GM21360 (cell line): ENCODE measurements around the gene RNU2-1.
"Not testable (repeated sequence)": the region's sequence is repeated elsewhere in the genome, so short reads cannot be mapped to it uniquely, and the experiment has no call there.

ENCODE experiments used
- ATAC-seq: cut with Tn5 transposase; IDR thresholded peaks from one replicate; pipeline ENCODE4 v1.9.1; 2021; ENCODE audit warnings: mild to moderate bottlenecking, moderate library complexity; ENCODE audit not compliant: unreplicated experiment

RNU2-1 gene

DNA sequence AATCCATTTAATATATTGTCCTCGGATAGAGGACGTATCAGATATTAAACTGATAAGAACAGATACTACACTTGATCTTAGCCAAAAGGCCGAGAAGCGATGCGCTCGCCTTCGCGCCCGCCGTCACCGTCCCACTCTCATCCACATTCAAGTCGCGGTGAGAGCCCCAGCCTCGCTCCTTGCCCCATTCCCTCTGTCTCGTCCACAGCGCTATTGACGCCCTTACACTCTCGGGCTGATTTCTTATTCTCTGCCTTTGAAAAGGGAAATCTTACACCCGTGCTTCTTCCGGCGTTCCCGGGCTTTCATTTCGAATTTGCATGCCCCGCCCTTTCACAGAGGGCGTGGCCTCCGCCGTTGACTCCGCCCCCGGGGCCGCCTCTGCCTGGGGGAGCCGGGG is at the start of gene RNU2-1:
Gene RNU2-1, minus strand, starts transcription at position 101 of the 400 bp plus-strand sequence.
- ATAC-seq = not testable (repeated sequence)

DNA sequence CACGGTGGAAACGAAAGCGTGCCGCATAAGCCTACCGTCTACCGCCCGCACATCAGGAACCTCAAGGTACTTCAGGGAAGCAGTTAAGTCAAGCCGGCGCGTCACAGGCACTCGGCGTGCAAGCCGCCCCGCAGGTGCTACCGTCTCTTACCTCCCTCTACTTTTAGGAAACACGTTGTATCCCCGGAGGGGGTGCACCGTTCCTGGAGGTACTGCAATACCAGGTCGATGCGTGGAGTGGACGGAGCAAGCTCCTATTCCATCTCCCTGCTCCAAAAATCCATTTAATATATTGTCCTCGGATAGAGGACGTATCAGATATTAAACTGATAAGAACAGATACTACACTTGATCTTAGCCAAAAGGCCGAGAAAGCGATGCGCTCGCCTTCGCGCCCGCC is 39.1 kb upstream of the RNU2-1 start:
- ATAC-seq = not testable (repeated sequence)

- not testable (repeated sequence) for ATAC-seq
Observed at GRCh38 chr17:43272483-43272882, 38.7 kb upstream of the RNU2-1 start.

GRCh38 chr17:43270552-43271504 is 37.1 kb upstream of the RNU2-1 start:
- ATAC-seq = not testable (repeated sequence)

- ATAC-seq = not testable (repeated sequence)
Observed at GRCh38 chr17:43246456-43246855, 12.7 kb upstream of the RNU2-1 start.

GRCh38 chr17:43240596-43241352 is 7.0 kb upstream of the RNU2-1 start:
- not testable (repeated sequence) for ATAC-seq

GRCh38 chr17:43239597-43239996 is 5.8 kb upstream of the RNU2-1 start:
- not testable (repeated sequence) for ATAC-seq

DNA sequence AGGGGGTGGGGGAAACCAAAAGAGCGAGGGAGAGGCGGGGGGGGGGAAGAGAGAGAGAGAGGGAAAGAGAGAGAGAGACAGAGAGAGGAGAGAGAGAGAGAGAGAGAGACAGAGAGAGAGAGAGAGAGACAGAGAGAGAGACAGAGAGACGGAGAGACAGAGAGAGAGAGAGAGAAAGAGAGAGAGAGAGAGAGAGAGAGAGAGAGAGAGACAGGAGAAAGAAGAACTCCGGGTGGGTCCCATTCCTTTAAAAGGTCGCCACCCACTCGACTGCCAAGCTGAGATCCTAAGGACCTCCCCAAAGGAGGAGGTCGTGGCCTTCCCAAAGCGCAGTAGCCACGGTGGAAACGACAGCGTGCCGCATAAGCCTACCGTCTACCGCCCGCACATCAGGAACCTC is 514 bp downstream of the RNU2-1 start:
- not testable (repeated sequence) for ATAC-seq

DNA sequence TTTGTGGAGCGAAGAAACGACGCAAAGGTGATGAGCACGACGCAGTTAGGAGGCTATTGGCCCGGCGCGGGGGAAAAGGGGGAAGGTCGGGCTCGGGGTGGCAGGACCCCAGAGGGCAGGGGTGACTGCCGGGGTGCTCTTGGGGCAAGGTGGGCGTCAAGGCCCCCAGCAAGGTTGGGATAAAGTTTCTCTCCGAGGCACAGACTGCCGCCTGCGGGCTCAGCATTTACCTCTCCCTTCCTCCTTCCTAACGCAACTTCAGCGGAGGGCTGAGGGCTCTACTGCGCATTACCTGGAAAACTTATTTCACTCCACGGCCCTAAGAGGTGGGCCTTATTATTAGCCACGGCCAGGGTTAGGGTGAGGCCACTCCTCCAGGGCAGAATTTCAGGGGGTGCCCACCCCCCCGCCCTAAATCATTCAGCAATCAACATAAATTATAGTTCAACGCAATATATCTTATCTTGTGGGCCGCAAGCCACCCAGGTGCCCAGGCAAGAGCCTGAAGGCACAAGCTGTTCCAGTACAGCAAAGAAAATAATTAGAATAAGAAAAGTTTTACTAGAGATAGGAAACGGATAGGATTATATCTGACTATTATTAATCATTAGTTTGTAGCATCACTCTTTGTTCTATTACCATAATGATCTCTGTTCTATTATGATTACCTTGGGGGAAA is 1.6 kb downstream of the RNU2-1 start:
- not testable (repeated sequence) for ATAC-seq

- ATAC-seq = not testable (repeated sequence)
Observed at GRCh38 chr17:43231205-43232020, 2.4 kb downstream of the RNU2-1 start.

- not testable (repeated sequence) for ATAC-seq
Observed at GRCh38 chr17:43228020-43228782, 5.6 kb downstream of the RNU2-1 start, which contains the start of gene CCDC200. Gene CCDC200, minus strand, starts transcription at chr17:43228623. Its CDS starts 69 bp downstream, at chr17:43228554.

DNA sequence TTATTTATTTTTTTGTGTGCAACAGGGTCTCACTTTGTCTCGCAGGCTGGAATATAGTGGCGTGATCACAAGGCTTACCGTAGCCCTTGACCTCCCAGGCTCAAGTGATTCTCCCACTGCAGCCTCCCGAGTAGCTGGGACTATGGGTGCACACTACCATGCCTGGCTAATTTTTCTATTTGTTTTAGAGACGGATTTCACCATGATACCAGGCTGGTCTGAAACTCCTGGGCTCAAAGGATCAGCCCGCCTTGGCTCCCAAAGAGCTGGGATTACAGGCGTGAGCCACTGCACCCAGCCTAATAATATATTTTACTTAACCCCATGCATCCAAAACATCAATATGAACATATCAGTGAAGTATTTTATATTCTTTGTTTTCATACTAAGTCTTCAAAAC is 7.4 kb downstream of the RNU2-1 start:
- no peak for ATAC-seq

DNA sequence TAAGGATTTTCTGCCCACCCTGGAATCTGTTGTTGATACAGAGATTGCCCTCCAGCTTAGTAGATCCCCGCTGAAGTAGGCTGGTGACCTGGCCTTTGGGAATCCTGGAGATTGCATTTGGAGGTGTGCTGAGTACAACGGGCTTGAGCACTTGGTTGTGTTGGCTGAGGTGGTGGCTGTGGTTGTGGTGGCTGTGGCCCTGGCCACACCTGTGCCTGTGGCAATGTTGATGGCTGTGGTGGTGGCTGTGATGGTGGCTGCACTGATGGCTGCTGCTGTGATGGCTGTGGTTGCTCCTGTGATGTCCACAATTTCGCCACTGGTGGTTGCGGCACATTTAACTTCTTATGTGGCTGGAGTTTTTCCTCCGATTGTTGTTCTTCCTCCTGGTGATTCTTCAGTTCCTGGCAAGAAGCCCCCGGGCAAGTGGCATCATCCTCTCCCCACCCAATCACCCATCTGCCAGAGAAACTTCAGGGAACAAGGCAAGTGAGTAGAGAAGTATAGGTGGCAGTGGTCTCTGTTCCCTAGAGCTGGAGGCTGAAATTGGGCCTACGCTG is 9.6 kb downstream of the RNU2-1 start:
- ATAC-seq = no peak

DNA sequence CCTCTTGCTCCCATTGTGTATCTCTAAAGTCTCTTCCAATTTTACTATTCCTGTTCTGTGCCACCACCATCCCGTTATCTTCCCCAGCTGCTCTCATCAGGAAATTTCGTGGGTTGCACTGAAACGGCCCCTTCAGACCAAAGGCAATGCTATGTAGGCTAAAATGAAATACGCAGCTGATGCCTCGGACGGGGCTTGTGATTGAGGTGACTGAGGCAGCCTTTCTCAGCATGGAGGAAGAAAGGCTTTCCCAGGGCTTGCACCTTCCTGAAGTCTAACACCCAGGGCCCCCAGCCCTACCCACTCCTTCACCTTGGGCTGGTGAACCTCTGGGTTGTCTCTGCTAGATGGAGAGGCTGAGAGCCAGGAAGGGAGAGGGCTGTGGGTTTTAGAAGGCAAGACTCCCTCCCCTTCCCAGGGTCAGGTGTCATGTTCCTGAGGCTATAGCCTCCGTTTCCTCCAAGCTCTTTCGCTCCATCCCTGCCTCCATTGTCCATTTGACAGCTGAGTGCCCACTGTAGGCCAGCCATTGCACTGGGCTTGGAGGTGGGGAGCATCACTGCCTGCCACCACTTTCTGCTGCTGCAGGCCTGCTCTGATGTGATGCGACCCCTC is 13.2 kb downstream of the RNU2-1 start:
- no peak for ATAC-seq

DNA sequence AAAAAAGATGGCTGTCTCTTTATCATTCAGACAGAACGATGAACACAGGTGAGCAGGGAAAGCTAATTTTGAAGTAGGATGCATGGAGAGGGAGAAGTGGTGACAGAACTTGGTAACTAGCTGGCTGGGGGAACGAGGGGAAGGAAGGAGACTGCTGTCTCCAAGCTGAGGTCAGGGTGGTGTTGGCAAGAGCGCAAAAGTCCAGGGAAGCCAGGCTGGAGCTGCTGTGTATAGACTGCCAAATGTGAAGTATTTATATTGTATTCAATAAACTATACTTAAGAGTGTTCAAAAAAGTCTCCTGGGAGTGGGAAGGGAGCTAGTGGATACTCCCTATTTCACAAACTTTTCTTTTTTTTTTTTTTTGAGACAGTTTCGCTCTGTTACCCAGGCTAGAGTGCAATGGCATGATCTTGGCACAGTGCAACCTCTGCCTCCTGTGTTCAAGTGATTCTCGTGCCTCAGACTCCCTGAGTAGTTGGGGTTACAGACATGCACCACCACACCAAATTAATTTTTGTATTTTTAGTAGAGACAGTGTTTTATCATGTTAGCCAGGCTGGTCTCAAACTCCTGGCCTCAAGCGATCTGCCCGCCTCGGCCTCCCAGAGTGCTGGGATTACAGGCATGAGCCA is 13.9 kb downstream of the RNU2-1 start:
- no peak for ATAC-seq

DNA sequence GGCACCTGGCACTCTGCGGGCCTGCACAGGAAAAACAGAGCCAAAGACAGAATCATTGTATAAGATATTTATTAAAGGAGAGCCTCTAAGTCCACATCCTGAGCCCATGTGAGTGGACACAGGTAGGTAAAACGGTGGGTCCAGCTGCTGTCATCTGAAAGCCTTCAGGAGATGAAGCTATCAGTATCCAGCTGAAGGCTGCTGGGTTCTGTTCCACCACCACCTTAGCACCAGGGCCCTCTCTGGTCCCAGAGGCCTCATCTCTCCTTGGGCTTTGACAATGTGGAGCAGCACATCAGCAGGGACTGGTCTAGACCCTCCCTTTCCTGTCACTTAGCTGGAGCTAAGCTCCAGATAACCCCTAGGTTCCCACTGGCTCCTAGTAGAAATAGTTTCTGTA is 14.8 kb downstream of the RNU2-1 start:
- no peak for ATAC-seq

GRCh38 chr17:43217614-43218087 is 16.1 kb downstream of the RNU2-1 start:
- no peak for ATAC-seq
